ENCODE results near the gene BANP. TPM values are rescaled to one million over a fixed set of nuclear protein-coding genes. Genes with fewer than 3 reads are reported as not detected.

BANP gene
- total RNA-seq, 1 donor from 2014 or later = 25.5 TPM

- H3K36me3 Mint-ChIP-seq (ENCODE audit: unreplicated experiment) = no peaks in the 10 kb centered on the region
- no peak overlapping the region for H3K27ac Mint-ChIP-seq (ENCODE audit: unreplicated experiment)
- peaks cover 3% of the 10 kb centered on the region for H3K27me3 Mint-ChIP-seq (ENCODE audit: unreplicated experiment)
- H3K4me1 Mint-ChIP-seq (ENCODE audit: low read depth, unreplicated experiment) = peaks cover 6% of the 10 kb centered on the region
- TF ChIP-seq CTCF (IDR thresholded peaks at IDR 0.05; ENCODE audit: partially characterized antibody, unreplicated experiment) = no peak
- no peaks in the 10 kb centered on the region for H3K9me3 Mint-ChIP-seq (ENCODE audit: unreplicated experiment)
- DNase-seq = no peak
- no peak overlapping the region for H3K4me3 Mint-ChIP-seq (ENCODE audit: unreplicated experiment)
These were observed 110.3 kb downstream of the BANP start for GRCh38 chr16:88061346-88062110.

GRCh38 chr16:88062341-88063210, 111.3 kb downstream of the BANP start:
- DNase-seq = no peak
- Mint-ChIP-seq H3K4me1 (ENCODE audit: low read depth, unreplicated experiment) (peaks cover 6% of the 10 kb centered on the region), H3K4me3 (ENCODE audit: unreplicated experiment) (no peak overlapping the region), H3K27ac (ENCODE audit: unreplicated experiment) (no peak overlapping the region), H3K36me3 (ENCODE audit: unreplicated experiment) (no peaks in the 10 kb centered on the region), H3K27me3 (ENCODE audit: unreplicated experiment) (peaks cover 3% of the 10 kb centered on the region), H3K9me3 (ENCODE audit: unreplicated experiment) (no peaks in the 10 kb centered on the region)
- TF ChIP-seq CTCF (IDR thresholded peaks at IDR 0.05; ENCODE audit: partially characterized antibody, unreplicated experiment) = no peak

- Mint-ChIP-seq H3K27ac (ENCODE audit: unreplicated experiment) (peak overlapping the region; percentile 4), H3K4me3 (ENCODE audit: unreplicated experiment) (no peak overlapping the region), H3K4me1 (ENCODE audit: low read depth, unreplicated experiment) (peaks cover 6% of the 10 kb centered on the region), H3K9me3 (ENCODE audit: unreplicated experiment) (no peaks in the 10 kb centered on the region), H3K27me3 (ENCODE audit: unreplicated experiment) (peaks cover 3% of the 10 kb centered on the region), H3K36me3 (ENCODE audit: unreplicated experiment) (no peaks in the 10 kb centered on the region)
- no peak for TF ChIP-seq CTCF (IDR thresholded peaks at IDR 0.05; ENCODE audit: partially characterized antibody, unreplicated experiment)
- DNase-seq = no peak
These were observed 112.1 kb downstream of the BANP start for GRCh38 chr16:88063211-88063773.

GRCh38 chr16:88064011-88064888, 113.0 kb downstream of the BANP start:
- peaks cover 6% of the 10 kb centered on the region for H3K4me1 Mint-ChIP-seq (ENCODE audit: low read depth, unreplicated experiment)
- peak; percentile 4 for DNase-seq
- H3K27ac Mint-ChIP-seq (ENCODE audit: unreplicated experiment) = peak overlapping the region; percentile 48

More at GRCh38 chr16:88064011-88064888, 113.0 kb downstream of the BANP start:
- Mint-ChIP-seq H3K4me3 (ENCODE audit: unreplicated experiment) (no peak overlapping the region), H3K9me3 (ENCODE audit: unreplicated experiment) (no peaks in the 10 kb centered on the region), H3K36me3 (ENCODE audit: unreplicated experiment) (no peaks in the 10 kb centered on the region), H3K27me3 (ENCODE audit: unreplicated experiment) (peaks cover 3% of the 10 kb centered on the region)
- TF ChIP-seq CTCF (IDR thresholded peaks at IDR 0.05; ENCODE audit: partially characterized antibody, unreplicated experiment) = no peak
